ENCODE data around the gene DNAJC12.
"Not testable (repeated sequence)": the region's sequence is repeated elsewhere in the genome, so short reads cannot be mapped to it uniquely, and the experiment has no call there.

DNA sequence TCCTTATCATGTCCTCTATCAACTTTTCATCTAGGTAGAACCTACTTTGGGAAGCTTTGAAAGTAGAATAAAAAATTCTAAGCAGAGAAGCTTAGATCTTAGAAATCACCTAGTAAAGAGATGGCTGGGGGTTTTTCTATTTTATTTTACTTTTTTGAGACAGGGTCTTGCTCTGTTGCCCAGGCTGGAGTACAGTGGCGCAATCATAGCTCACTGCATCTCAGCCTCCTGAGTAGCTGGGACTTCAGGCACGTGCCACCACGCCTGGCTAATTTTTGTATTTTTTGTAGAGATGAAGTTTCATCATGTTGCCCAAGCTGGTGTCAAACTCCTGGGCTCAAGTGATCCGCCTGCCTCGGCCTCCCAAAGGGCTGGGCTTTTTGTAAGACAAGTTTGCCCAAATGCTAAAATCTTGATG, 57.8 kb downstream of the DNAJC12 start:
- TF ChIP-seq, protein P1, sequence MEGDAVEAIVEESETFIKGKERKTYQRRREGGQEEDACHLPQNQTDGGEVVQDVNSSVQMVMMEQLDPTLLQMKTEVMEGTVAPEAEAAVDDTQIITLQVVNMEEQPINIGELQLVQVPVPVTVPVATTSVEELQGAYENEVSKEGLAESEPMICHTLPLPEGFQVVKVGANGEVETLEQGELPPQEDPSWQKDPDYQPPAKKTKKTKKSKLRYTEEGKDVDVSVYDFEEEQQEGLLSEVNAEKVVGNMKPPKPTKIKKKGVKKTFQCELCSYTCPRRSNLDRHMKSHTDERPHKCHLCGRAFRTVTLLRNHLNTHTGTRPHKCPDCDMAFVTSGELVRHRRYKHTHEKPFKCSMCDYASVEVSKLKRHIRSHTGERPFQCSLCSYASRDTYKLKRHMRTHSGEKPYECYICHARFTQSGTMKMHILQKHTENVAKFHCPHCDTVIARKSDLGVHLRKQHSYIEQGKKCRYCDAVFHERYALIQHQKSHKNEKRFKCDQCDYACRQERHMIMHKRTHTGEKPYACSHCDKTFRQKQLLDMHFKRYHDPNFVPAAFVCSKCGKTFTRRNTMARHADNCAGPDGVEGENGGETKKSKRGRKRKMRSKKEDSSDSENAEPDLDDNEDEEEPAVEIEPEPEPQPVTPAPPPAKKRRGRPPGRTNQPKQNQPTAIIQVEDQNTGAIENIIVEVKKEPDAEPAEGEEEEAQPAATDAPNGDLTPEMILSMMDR (IDR thresholded peaks at IDR 0.05) = not testable (repeated sequence)
- not testable (repeated sequence) for TF ChIP-seq POLR2A (IDR thresholded peaks at IDR 0.05)
